ENCODE measurements around the gene PTPRN2. TPM values are rescaled to one million over a fixed set of nuclear protein-coding genes. Genes with fewer than 3 reads are reported as not detected.

PTPRN2 gene
- polyA plus RNA-seq, 1 of the 3 experiments (the other 2 are of a cell fraction) = 4.0 TPM

DNA sequence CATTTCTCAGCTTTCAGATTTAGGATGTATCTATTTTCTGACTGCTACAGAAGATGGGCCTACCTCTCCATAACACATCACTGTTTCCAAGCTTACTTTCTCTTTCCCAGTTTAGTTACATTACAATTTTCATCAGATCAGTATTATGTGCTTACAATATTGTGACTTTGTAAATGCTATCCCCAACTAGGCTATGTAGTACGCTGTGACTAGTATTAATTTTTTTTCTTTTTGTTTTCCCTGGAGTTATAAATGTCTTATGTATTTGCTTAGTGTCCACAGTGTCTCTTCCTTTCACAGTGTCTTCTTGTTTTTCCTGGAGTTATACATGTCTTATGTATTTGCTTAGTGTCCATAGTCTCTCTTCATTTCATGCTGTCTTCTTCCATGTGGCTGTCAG, 188.9 kb downstream of the PTPRN2 start:
- Histone ChIP-seq H3K4me2 (no peak overlapping the region), H3K79me2 (ENCODE audit: insufficient read depth) (no peaks in the 10 kb centered on the region), H3K9me2 (no peaks in the 10 kb centered on the region), H2AFZ (ENCODE audit: low read depth) (no peak overlapping the region), H3F3A (replicated peaks; ENCODE audit: insufficient read depth) (no peaks in the 10 kb centered on the region), H3K4me1 (ENCODE audit: control insufficient read depth in 1 of 2, insufficient read depth in 2 of 2, low read depth in 1 of 2, low read length in 1 of 2) (peaks cover 0 to 22% of the 10 kb centered on the region in 2 experiments; a peak in 1 of 4 replicates), H3K36me3 (replicated peaks in 1 of 2; ENCODE audit: control insufficient read depth in 1 of 2, insufficient read depth in 2 of 2, low read length in 1 of 2) (no peaks in the 10 kb centered on the region), H3K9me3 (no peaks in the 10 kb centered on the region; the same call in 1 of the 2 replicates), H3K27ac (ENCODE audit: low read depth in 2 of 2, low read length in 1 of 2) (no peak overlapping the region), H3K27me3 (ENCODE audit: insufficient read depth) (no peaks in the 10 kb centered on the region), H3K9ac (no peak overlapping the region), H3K4me3 (ENCODE audit: low read depth in 2 of 2, low read length in 1 of 2) (no peak overlapping the region), H4K20me1 (ENCODE audit: insufficient read depth) (no peaks in the 10 kb centered on the region)
- no peak for DNase-seq
- 31% methylated on average over 1 of the region's 1 CpG for WGBS (ENCODE audit: low lambda C conversion rate)
- POLR2A ChIA-PET = no interaction called here
- no peak for TF ChIP-seq RFX5 (IDR thresholded peaks at IDR 0.05; ENCODE audit: low read length)
- no peak for TF ChIP-seq EZH2phosphoT487 (IDR thresholded peaks at IDR 0.05; ENCODE audit: borderline replicate concordance, low read depth)
- no peak for TF ChIP-seq SIN3A (IDR thresholded peaks at IDR 0.05; ENCODE audit: borderline replicate concordance, low read depth, low read length)
- TF ChIP-seq TCF12 (IDR thresholded peaks at IDR 0.05) = no peak
- TF ChIP-seq POLR2AphosphoS5 (IDR thresholded peaks at IDR 0.05; ENCODE audit: low read depth, low read length) = no peak
- TF ChIP-seq FOXJ3 (CRISPR knock-in tag; IDR thresholded peaks at IDR 0.05) = no peak
- CTCF ChIA-PET = interaction anchor here (1.0 to 2.8 kb wide), 3 partner anchors 9 to 44 kb away, joined by 4 to 15 read pairs (median 5); no protein-coding TSS in a partner anchor

DNA sequence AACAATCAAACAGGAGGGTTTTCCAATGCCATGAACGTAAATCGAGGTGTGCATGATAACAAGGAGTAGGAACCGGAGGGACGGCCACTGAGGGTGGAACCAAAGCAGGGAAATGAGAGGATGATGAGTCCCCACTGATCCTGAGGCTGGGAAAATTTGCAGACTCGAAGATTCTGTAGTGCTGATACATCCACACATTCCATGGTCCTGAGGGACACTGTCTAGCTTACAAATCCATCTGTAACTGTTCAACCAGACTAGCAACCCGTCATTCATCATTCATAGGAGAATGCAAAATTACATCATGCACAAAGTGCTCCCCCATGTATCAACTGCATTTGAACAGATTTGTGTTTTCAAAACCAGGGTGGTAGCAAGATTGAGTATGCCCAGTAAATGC, 189.7 kb downstream of the PTPRN2 start:
- WGBS (ENCODE audit: low lambda C conversion rate) = 59% methylated on average over 6 of the region's 6 CpGs
- CTCF ChIA-PET = interaction anchor here (1.5 to 2.8 kb wide), 3 partner anchors 10 to 43 kb away, joined by 4 to 15 read pairs (median 4); no protein-coding TSS in a partner anchor
- Histone ChIP-seq H3K27ac (ENCODE audit: low read depth in 2 of 2, low read length in 1 of 2) (no peak overlapping the region), H3K4me3 (ENCODE audit: low read depth in 2 of 2, low read length in 1 of 2) (no peak overlapping the region), H3K36me3 (replicated peaks in 1 of 2; ENCODE audit: control insufficient read depth in 1 of 2, insufficient read depth in 2 of 2, low read length in 1 of 2) (no peaks in the 10 kb centered on the region), H3F3A (replicated peaks; ENCODE audit: insufficient read depth) (no peaks in the 10 kb centered on the region), H2AFZ (ENCODE audit: low read depth) (no peak overlapping the region), H4K20me1 (ENCODE audit: insufficient read depth) (no peaks in the 10 kb centered on the region), H3K4me2 (no peak overlapping the region), H3K27me3 (ENCODE audit: insufficient read depth) (no peaks in the 10 kb centered on the region), H3K4me1 (ENCODE audit: control insufficient read depth in 1 of 2, insufficient read depth in 2 of 2, low read depth in 1 of 2, low read length in 1 of 2) (peaks cover 0 to 15% of the 10 kb centered on the region in 2 experiments; a peak in 1 of 4 replicates), H3K79me2 (ENCODE audit: insufficient read depth) (no peaks in the 10 kb centered on the region), H3K9me3 (no peaks in the 10 kb centered on the region; the same call in 1 of the 2 replicates), H3K9ac (no peak overlapping the region), H3K9me2 (no peaks in the 10 kb centered on the region)
- POLR2A ChIA-PET = no interaction called here
- DNase-seq = no peak
- no peak for TF ChIP-seq ELF1 (IDR thresholded peaks at IDR 0.05)
- TF ChIP-seq, protein P1, sequence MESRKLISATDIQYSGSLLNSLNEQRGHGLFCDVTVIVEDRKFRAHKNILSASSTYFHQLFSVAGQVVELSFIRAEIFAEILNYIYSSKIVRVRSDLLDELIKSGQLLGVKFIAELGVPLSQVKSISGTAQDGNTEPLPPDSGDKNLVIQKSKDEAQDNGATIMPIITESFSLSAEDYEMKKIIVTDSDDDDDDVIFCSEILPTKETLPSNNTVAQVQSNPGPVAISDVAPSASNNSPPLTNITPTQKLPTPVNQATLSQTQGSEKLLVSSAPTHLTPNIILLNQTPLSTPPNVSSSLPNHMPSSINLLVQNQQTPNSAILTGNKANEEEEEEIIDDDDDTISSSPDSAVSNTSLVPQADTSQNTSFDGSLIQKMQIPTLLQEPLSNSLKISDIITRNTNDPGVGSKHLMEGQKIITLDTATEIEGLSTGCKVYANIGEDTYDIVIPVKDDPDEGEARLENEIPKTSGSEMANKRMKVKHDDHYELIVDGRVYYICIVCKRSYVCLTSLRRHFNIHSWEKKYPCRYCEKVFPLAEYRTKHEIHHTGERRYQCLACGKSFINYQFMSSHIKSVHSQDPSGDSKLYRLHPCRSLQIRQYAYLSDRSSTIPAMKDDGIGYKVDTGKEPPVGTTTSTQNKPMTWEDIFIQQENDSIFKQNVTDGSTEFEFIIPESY (IDR thresholded peaks at IDR 0.05; ENCODE audit: borderline replicate concordance, low read depth) = no peak
